ENCODE measurements around the gene SEMA6A. TPM values are rescaled to one million over a fixed set of nuclear protein-coding genes. Genes with fewer than 3 reads are reported as not detected.

Gene SEMA6A
- total RNA-seq, 4 donors from 2014 or later, result 37.1 to 121 (median 111) TPM

- TF ChIP-seq POLR2A (IDR thresholded peaks at IDR 0.05) (no peak), CTCF (IDR thresholded peaks at IDR 0.05) (no peak)
- Histone ChIP-seq H3K4me3 (no peak overlapping the region), H3K4me1 (no peaks in the 10 kb centered on the region), H3K9me3 (no peaks in the 10 kb centered on the region), H3K27ac (no peak overlapping the region), H3K36me3 (peaks cover 0 to 84% (median 0%) of the 10 kb centered on the region in 3 donors), H3K27me3 (no peaks in the 10 kb centered on the region)
- DNase-seq, result no peak
Observed at GRCh38 chr5:116479776-116480675, 94.6 kb downstream of the SEMA6A start.

GRCh38 chr5:116478491-116478890, 96.1 kb downstream of the SEMA6A start:
- Histone ChIP-seq H3K27me3 (no peaks in the 10 kb centered on the region), H3K4me1 (no peaks in the 10 kb centered on the region), H3K9me3 (no peaks in the 10 kb centered on the region), H3K36me3 (peaks cover 0 to 75% (median 0%) of the 10 kb centered on the region in 3 donors), H3K4me3 (no peak overlapping the region), H3K27ac (no peak overlapping the region)
- no peak for TF ChIP-seq CTCF (IDR thresholded peaks at IDR 0.05)
- no peak for TF ChIP-seq POLR2A (IDR thresholded peaks at IDR 0.05)
- no peak for DNase-seq

GRCh38 chr5:116476897-116477537, 97.6 kb downstream of the SEMA6A start:
- H3K9me3 ChIP-seq, result no peaks in the 10 kb centered on the region
- peaks cover 0 to 73% (median 0%) of the 10 kb centered on the region in 3 donors for H3K36me3 ChIP-seq
- no peak overlapping the region for H3K4me3 ChIP-seq
- H3K27me3 ChIP-seq, result no peaks in the 10 kb centered on the region
- no peak for DNase-seq
- H3K27ac ChIP-seq, result no peak overlapping the region
- no peaks in the 10 kb centered on the region for H3K4me1 ChIP-seq
- TF ChIP-seq CTCF (IDR thresholded peaks at IDR 0.05) (no peak), POLR2A (IDR thresholded peaks at IDR 0.05) (no peak)

- no peaks in the 10 kb centered on the region for H3K4me1 ChIP-seq
- H3K27ac ChIP-seq, result no peak overlapping the region
- H3K4me3 ChIP-seq, result no peak overlapping the region
- no peaks in the 10 kb centered on the region for H3K27me3 ChIP-seq
- no peaks in the 10 kb centered on the region for H3K9me3 ChIP-seq
- TF ChIP-seq CTCF (IDR thresholded peaks at IDR 0.05), result no peak
- TF ChIP-seq POLR2A (IDR thresholded peaks at IDR 0.05), result no peak
- peaks cover 0 to 71% (median 0%) of the 10 kb centered on the region in 3 donors for H3K36me3 ChIP-seq
- DNase-seq, result no peak
Observed at GRCh38 chr5:116475338-116475737, 99.3 kb downstream of the SEMA6A start.

GRCh38 chr5:116473706-116474105, 100.9 kb downstream of the SEMA6A start:
- H3K36me3 ChIP-seq, result peaks cover 0 to 69% (median 0%) of the 10 kb centered on the region in 3 donors
- TF ChIP-seq CTCF (IDR thresholded peaks at IDR 0.05) (no peak), POLR2A (IDR thresholded peaks at IDR 0.05) (no peak)
- DNase-seq, result no peak
- H3K9me3 ChIP-seq, result no peaks in the 10 kb centered on the region
- H3K27ac ChIP-seq, result no peak overlapping the region
- H3K4me3 ChIP-seq, result no peak overlapping the region
- H3K4me1 ChIP-seq, result no peaks in the 10 kb centered on the region
- no peaks in the 10 kb centered on the region for H3K27me3 ChIP-seq

All from Peyer's patch (tissue), 4 donors.